ENCODE results near the gene FKBP3.

DNA sequence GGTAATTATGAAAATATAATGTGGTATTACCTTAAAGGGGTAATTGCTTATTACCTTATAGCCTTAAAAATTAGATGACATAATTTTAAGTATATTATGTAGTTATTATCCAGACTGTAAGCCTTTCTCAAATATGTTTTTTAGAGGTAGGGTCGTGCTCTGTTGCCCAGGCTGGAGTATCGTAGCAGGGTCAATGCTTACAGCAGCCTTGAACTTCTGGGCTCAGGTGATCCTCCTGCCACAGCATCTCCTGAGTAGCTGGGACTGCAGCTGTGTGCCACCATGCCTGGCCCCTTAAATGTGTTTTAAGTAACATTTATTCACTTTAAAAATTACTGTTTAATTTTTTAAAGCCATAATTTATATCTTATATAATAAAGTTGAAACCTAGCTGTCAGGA is 40.0 kb downstream of the FKBP3 start:
- TF ChIP-seq RXRA (IDR thresholded peaks at IDR 0.05; ENCODE audit: borderline replicate concordance, low read depth) (no peak), FOXM1 (IDR thresholded peaks at IDR 0.05; ENCODE audit: low read depth) (no peak), SMC3 (IDR thresholded peaks at IDR 0.05; ENCODE audit: low read depth, low read length) (no peak), REST (IDR thresholded peaks at IDR 0.05; ENCODE audit: low read depth, low read length) (no peak), CTCF (IDR thresholded peaks at IDR 0.05) (no peak), PBX3 (IDR thresholded peaks at IDR 0.05) (no peak), JUND (IDR thresholded peaks at IDR 0.05) (no peak), POLR2AphosphoS5 (IDR thresholded peaks at IDR 0.05; ENCODE audit: low read depth, low read length) (no peak), USF2 (IDR thresholded peaks at IDR 0.05; ENCODE audit: borderline replicate concordance, low read depth, low read length) (no peak)
- TF ChIP-seq, protein P1, sequence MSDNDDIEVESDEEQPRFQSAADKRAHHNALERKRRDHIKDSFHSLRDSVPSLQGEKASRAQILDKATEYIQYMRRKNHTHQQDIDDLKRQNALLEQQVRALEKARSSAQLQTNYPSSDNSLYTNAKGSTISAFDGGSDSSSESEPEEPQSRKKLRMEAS (IDR thresholded peaks at IDR 0.05; ENCODE audit: low read depth), result no peak
